ENCODE data around the gene HLA-DPA1.

The HLA-DPA1 gene

GRCh38 chr6:33088931-33089620 lies 15.6 kb upstream of the HLA-DPA1 start:
- TF ChIP-seq CTCF (IDR thresholded peaks at IDR 0.05; ENCODE audit: low read depth, low read length, missing control alignments): no peak
- Histone ChIP-seq H3K27me3 (replicated peaks) (no peaks in the 10 kb centered on the region), H3K36me3 (replicated peaks) (no peaks in the 10 kb centered on the region), H3K4me3 (ENCODE audit: low read depth, low read length) (no peak overlapping the region), H3K27ac (no peak overlapping the region)
- in situ Hi-C loops (cut with HindIII; ENCODE audit: low pct_ligation_motif_present, low sequenced_read_pairs): no loop called here
- no peak for DNase-seq

- no peak for DNase-seq
- H3K4me3 ChIP-seq (ENCODE audit: low read depth, low read length): no peak overlapping the region
- no peak for TF ChIP-seq CTCF (IDR thresholded peaks at IDR 0.05; ENCODE audit: low read depth, low read length, missing control alignments)
- in situ Hi-C loops (cut with HindIII; ENCODE audit: low pct_ligation_motif_present, low sequenced_read_pairs): no loop called here
- no peaks in the 10 kb centered on the region for H3K27me3 ChIP-seq (replicated peaks)
- no peaks in the 10 kb centered on the region for H3K36me3 ChIP-seq (replicated peaks)
- H3K27ac ChIP-seq: no peak overlapping the region
Observed at GRCh38 chr6:33088258-33088930, 14.9 kb upstream of the HLA-DPA1 start.

GRCh38 chr6:33085627-33086026 lies 12.2 kb upstream of the HLA-DPA1 start:
- TF ChIP-seq CTCF (IDR thresholded peaks at IDR 0.05; ENCODE audit: low read depth, low read length, missing control alignments): no peak
- in situ Hi-C loops (cut with HindIII; ENCODE audit: low pct_ligation_motif_present, low sequenced_read_pairs): no loop called here
- Histone ChIP-seq H3K4me3 (ENCODE audit: low read depth, low read length) (no peak overlapping the region), H3K36me3 (replicated peaks) (no peaks in the 10 kb centered on the region), H3K27me3 (replicated peaks) (no peaks in the 10 kb centered on the region), H3K27ac (no peak overlapping the region)
- no peak for DNase-seq

GRCh38 chr6:33082702-33083101 lies 9.3 kb upstream of the HLA-DPA1 start:
- no peaks in the 10 kb centered on the region for H3K36me3 ChIP-seq (replicated peaks)
- no peak overlapping the region for H3K4me3 ChIP-seq (ENCODE audit: low read depth, low read length)

GRCh38 chr6:33081098-33081824 lies 7.8 kb upstream of the HLA-DPA1 start:
- TF ChIP-seq CTCF (IDR thresholded peaks at IDR 0.05; ENCODE audit: low read depth, low read length, missing control alignments): no peak
- H3K27ac ChIP-seq: peak overlapping the region; percentile 77
- peak overlapping the region; percentile 45 for H3K4me3 ChIP-seq (ENCODE audit: low read depth, low read length)
- DNase-seq: no peak
- in situ Hi-C loops (cut with HindIII; ENCODE audit: low pct_ligation_motif_present, low sequenced_read_pairs): no loop called here
- no peaks in the 10 kb centered on the region for H3K36me3 ChIP-seq (replicated peaks)
- no peaks in the 10 kb centered on the region for H3K27me3 ChIP-seq (replicated peaks)

More at GRCh38 chr6:33082702-33083101, 9.3 kb upstream of the HLA-DPA1 start:
- Histone ChIP-seq H3K27me3 (replicated peaks) (no peaks in the 10 kb centered on the region), H3K27ac (no peak overlapping the region)
- in situ Hi-C loops (cut with HindIII; ENCODE audit: low pct_ligation_motif_present, low sequenced_read_pairs): no loop called here
- no peak for DNase-seq
- peak; percentile 70 for TF ChIP-seq CTCF (IDR thresholded peaks at IDR 0.05; ENCODE audit: low read depth, low read length, missing control alignments)

Data from brain microvascular endothelial cell (primary cell).